ENCODE data around the gene NFIB.

Gene NFIB

GRCh38 chr9:14099737-14100136 lies 214.2 kb downstream of the NFIB start:
- no peak for DNase-seq (ENCODE audit: low read depth)

- DNase-seq (ENCODE audit: low read depth), result no peak
Observed at GRCh38 chr9:14098486-14099180, 215.3 kb downstream of the NFIB start.

- no peak for DNase-seq (ENCODE audit: low read depth)
Observed at GRCh38 chr9:14097666-14098415, 216.1 kb downstream of the NFIB start.

GRCh38 chr9:14097215-14097614 lies 216.7 kb downstream of the NFIB start:
- no peak for DNase-seq (ENCODE audit: low read depth)

- DNase-seq (ENCODE audit: low read depth), result no peak
Observed at GRCh38 chr9:14096258-14096922, 217.6 kb downstream of the NFIB start.

GRCh38 chr9:14095277-14095676 lies 218.7 kb downstream of the NFIB start:
- no peak for DNase-seq (ENCODE audit: low read depth)

- DNase-seq (ENCODE audit: low read depth), result no peak
Observed at GRCh38 chr9:14094491-14094890, 219.4 kb downstream of the NFIB start.

- DNase-seq (ENCODE audit: low read depth), result no peak
Observed at GRCh38 chr9:14092344-14092743, 221.6 kb downstream of the NFIB start.

- no peak for DNase-seq (ENCODE audit: low read depth)
Observed at GRCh38 chr9:14089051-14089803, 224.7 kb downstream of the NFIB start.

- no peak for DNase-seq (ENCODE audit: low read depth)
Observed at GRCh38 chr9:14087576-14087975, 226.4 kb downstream of the NFIB start.

- no peak for DNase-seq (ENCODE audit: low read depth)
Observed at GRCh38 chr9:14086495-14086894, 227.4 kb downstream of the NFIB start.

- no peak for DNase-seq (ENCODE audit: low read depth)
Observed at GRCh38 chr9:14085810-14086209, 228.1 kb downstream of the NFIB start.

- DNase-seq (ENCODE audit: low read depth), result no peak
Observed at GRCh38 chr9:14084867-14085266, 229.1 kb downstream of the NFIB start.

GRCh38 chr9:14083366-14083765 lies 230.6 kb downstream of the NFIB start:
- DNase-seq (ENCODE audit: low read depth), result no peak

- DNase-seq (ENCODE audit: low read depth), result no peak
Observed at GRCh38 chr9:14082732-14083131, 231.2 kb downstream of the NFIB start.

GRCh38 chr9:14081745-14082144 lies 232.2 kb downstream of the NFIB start:
- no peak for DNase-seq (ENCODE audit: low read depth)

GRCh38 chr9:14080959-14081542 lies 232.9 kb downstream of the NFIB start:
- no peak for DNase-seq (ENCODE audit: low read depth)

GRCh38 chr9:14079440-14079839 lies 234.5 kb downstream of the NFIB start:
- DNase-seq (ENCODE audit: low read depth), result no peak

- no peak for DNase-seq (ENCODE audit: low read depth)
Observed at GRCh38 chr9:14077672-14078071, 236.3 kb downstream of the NFIB start.

GRCh38 chr9:14075218-14075617 lies 238.7 kb downstream of the NFIB start:
- no peak for DNase-seq (ENCODE audit: low read depth)

GRCh38 chr9:14072850-14073249 lies 241.1 kb downstream of the NFIB start:
- no peak for DNase-seq (ENCODE audit: low read depth)

- DNase-seq (ENCODE audit: low read depth), result no peak
Observed at GRCh38 chr9:14071484-14071883, 242.5 kb downstream of the NFIB start.

Data from activated T-cell treated with anti-CD3 and anti-CD28 coated beads for 1 hour (primary cell).